ENCODE results near the gene ANGPTL4.

ANGPTL4 gene

DNA sequence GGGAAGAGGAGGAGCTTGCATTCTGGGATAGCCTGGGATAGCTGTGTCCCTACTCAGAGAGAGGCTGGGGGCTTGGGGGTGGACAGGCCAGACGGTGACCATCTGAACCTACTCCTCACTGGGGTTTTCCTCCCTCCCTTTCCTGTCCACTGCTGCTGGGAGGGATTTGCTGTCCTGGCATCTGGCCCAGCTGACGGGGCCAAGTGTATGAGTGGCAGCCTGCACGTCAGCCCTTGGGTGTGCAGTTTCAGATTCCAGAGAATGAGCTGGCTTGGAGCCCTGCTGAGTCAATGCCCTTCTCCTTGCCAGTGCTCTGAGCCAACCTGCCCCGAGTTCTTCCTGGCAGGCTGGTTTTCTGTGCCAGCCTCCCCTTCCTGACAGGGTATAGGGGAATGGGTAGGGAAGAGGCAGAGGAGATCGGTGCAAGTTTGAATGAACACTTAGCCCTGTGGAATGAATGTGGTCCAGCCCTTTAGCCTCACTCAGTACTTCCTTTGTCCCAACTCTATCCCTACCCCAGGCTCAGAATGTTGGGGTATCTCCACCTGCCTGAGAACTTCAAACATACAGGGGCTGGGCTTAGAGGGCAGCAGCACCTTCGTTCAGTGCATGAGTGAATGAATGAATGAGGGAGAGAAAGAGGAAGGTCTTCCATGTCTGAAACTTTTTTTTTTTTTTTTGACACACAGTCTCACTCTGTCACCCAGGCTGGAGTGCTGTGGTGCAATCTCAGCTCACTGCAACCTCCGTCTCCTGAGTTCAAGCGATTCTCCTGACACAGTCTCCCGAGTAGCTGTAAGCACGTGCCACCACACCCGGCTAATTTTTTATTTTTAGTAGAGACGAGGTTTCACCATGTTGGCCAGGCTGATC lies 1.8 kb upstream of the ANGPTL4 start:
- no peaks in the 10 kb centered on the region for H3K4me1 ChIP-seq (ENCODE audit: insufficient read depth, low read length, poor library complexity, severe bottlenecking)
- no peak overlapping the region for H3K9ac ChIP-seq (ENCODE audit: low read depth, low read length, poor library complexity, severe bottlenecking)
- H2AFZ ChIP-seq (ENCODE audit: low read length) = no peak overlapping the region
- no peaks in the 10 kb centered on the region for H3K79me2 ChIP-seq (ENCODE audit: insufficient read depth, low read length)
- no peaks in the 10 kb centered on the region for H3K9me2 ChIP-seq (replicated peaks; ENCODE audit: low read depth, low read length)
- H3K9me3 ChIP-seq (ENCODE audit: insufficient read depth, low read depth, low read length) = no peaks in the 10 kb centered on the region
- no peak overlapping the region for H3K4me2 ChIP-seq (ENCODE audit: low read depth, low read length, poor library complexity, severe bottlenecking)
- no peaks in the 10 kb centered on the region for H3K36me3 ChIP-seq (ENCODE audit: insufficient read depth, low read length)
- TF ChIP-seq, protein P1, sequence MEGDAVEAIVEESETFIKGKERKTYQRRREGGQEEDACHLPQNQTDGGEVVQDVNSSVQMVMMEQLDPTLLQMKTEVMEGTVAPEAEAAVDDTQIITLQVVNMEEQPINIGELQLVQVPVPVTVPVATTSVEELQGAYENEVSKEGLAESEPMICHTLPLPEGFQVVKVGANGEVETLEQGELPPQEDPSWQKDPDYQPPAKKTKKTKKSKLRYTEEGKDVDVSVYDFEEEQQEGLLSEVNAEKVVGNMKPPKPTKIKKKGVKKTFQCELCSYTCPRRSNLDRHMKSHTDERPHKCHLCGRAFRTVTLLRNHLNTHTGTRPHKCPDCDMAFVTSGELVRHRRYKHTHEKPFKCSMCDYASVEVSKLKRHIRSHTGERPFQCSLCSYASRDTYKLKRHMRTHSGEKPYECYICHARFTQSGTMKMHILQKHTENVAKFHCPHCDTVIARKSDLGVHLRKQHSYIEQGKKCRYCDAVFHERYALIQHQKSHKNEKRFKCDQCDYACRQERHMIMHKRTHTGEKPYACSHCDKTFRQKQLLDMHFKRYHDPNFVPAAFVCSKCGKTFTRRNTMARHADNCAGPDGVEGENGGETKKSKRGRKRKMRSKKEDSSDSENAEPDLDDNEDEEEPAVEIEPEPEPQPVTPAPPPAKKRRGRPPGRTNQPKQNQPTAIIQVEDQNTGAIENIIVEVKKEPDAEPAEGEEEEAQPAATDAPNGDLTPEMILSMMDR (conservative IDR thresholded peaks at IDR 0.05; ENCODE audit: low read length) = no peak
- no peak for TF ChIP-seq EZH2phosphoT487 (IDR thresholded peaks at IDR 0.05; ENCODE audit: borderline replicate concordance)
- no peaks in the 10 kb centered on the region for H3F3A ChIP-seq (ENCODE audit: low read depth)
- H3K27me3 ChIP-seq (ENCODE audit: insufficient read depth, low read length, poor library complexity, severe bottlenecking) = no peaks in the 10 kb centered on the region
- H3K4me3 ChIP-seq (ENCODE audit: low read length, poor library complexity, severe bottlenecking) = no peak overlapping the region
- H4K20me1 ChIP-seq (ENCODE audit: insufficient read depth, low read length, poor library complexity, severe bottlenecking) = no peaks in the 10 kb centered on the region

DNA sequence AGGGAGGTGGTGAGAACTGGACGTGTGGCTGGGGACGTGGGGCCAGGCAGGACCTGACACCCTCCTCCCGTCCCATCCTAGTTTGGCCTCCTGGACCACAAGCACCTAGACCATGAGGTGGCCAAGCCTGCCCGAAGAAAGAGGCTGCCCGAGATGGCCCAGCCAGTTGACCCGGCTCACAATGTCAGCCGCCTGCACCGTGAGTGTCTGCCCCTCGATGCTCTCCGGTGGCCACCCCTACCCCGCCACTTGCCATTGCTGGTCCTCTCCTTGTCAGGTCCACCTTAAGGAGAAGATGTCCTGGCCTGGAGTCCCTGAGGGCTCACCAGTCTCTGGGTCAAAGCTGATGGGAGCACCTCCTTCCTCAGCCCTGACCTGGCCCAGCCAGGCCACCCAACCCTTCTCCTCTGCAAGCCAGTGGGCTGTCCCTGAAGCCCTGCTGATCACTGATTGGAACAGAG lies 2.2 kb downstream of the ANGPTL4 start:
- Histone ChIP-seq H3K4me1 (ENCODE audit: insufficient read depth, low read length, poor library complexity, severe bottlenecking) (no peaks in the 10 kb centered on the region), H3F3A (ENCODE audit: low read depth) (no peaks in the 10 kb centered on the region), H3K4me3 (ENCODE audit: low read length, poor library complexity, severe bottlenecking) (no peak overlapping the region), H3K4me2 (ENCODE audit: low read depth, low read length, poor library complexity, severe bottlenecking) (no peak overlapping the region), H3K36me3 (ENCODE audit: insufficient read depth, low read length) (no peaks in the 10 kb centered on the region), H3K9me3 (ENCODE audit: insufficient read depth, low read depth, low read length) (no peaks in the 10 kb centered on the region), H2AFZ (ENCODE audit: low read length) (no peak overlapping the region), H4K20me1 (ENCODE audit: insufficient read depth, low read length, poor library complexity, severe bottlenecking) (no peaks in the 10 kb centered on the region), H3K27me3 (ENCODE audit: insufficient read depth, low read length, poor library complexity, severe bottlenecking) (no peaks in the 10 kb centered on the region), H3K9ac (ENCODE audit: low read depth, low read length, poor library complexity, severe bottlenecking) (no peak overlapping the region), H3K9me2 (replicated peaks; ENCODE audit: low read depth, low read length) (no peaks in the 10 kb centered on the region), H3K79me2 (ENCODE audit: insufficient read depth, low read length) (no peaks in the 10 kb centered on the region)
- TF ChIP-seq, protein P1 (conservative IDR thresholded peaks at IDR 0.05; ENCODE audit: low read length) = no peak
- no peak for TF ChIP-seq EZH2phosphoT487 (IDR thresholded peaks at IDR 0.05; ENCODE audit: borderline replicate concordance)

DNA sequence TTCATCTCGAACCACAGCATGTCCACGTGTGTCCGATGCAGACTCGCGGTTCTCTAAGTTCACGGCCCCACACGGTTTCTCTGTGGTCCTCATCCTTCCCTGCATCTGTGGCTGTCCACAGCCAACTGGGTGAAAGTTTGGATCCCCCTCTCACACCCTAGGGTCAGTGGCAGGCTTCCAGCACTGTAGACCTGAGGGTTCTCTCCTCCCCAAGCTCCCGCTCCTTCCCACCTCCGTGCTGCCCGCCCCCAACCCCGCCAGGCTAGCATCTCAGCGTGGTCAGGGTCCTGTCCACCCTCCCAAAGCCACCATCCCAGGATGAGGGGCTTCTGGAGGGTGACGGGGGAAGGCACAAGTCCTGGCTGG lies 3.0 kb downstream of the ANGPTL4 start:
- Histone ChIP-seq H3K9ac (ENCODE audit: low read depth, low read length, poor library complexity, severe bottlenecking) (no peak overlapping the region), H3K4me1 (ENCODE audit: insufficient read depth, low read length, poor library complexity, severe bottlenecking) (no peaks in the 10 kb centered on the region)

More for the DNA sequence above, 3.0 kb downstream of the ANGPTL4 start:
- TF ChIP-seq, protein P1 (conservative IDR thresholded peaks at IDR 0.05; ENCODE audit: low read length) = no peak
- TF ChIP-seq EZH2phosphoT487 (IDR thresholded peaks at IDR 0.05; ENCODE audit: borderline replicate concordance) = no peak
- Histone ChIP-seq H3K36me3 (ENCODE audit: insufficient read depth, low read length) (no peaks in the 10 kb centered on the region), H2AFZ (ENCODE audit: low read length) (no peak overlapping the region), H3K27me3 (ENCODE audit: insufficient read depth, low read length, poor library complexity, severe bottlenecking) (no peaks in the 10 kb centered on the region), H3K79me2 (ENCODE audit: insufficient read depth, low read length) (no peaks in the 10 kb centered on the region), H3K4me3 (ENCODE audit: low read length, poor library complexity, severe bottlenecking) (no peak overlapping the region), H3K9me3 (ENCODE audit: insufficient read depth, low read depth, low read length) (no peaks in the 10 kb centered on the region), H3K9me2 (replicated peaks; ENCODE audit: low read depth, low read length) (no peaks in the 10 kb centered on the region), H4K20me1 (ENCODE audit: insufficient read depth, low read length, poor library complexity, severe bottlenecking) (no peaks in the 10 kb centered on the region), H3K4me2 (ENCODE audit: low read depth, low read length, poor library complexity, severe bottlenecking) (no peak overlapping the region), H3F3A (ENCODE audit: low read depth) (no peaks in the 10 kb centered on the region)
